K562 (cell line): ENCODE data around the gene ACBD5. TPM values are rescaled to one million over a fixed set of nuclear protein-coding genes. Genes with fewer than 3 reads are reported as not detected.

ENCODE experiments used
- ATAC-seq: fragments of 200-7000 bp; cut with Tn5 transposase; 3 replicates; pipeline ENCODE4 v1.9.1; 2020; ENCODE audit warnings: moderate library complexity
- BruUV-seq: library from RNA; stranded (reverse); fragments of 400-500 nt; replicated peaks from 2 replicates; lab custom pipeline; 2021; lab: Mats Ljungman, UMichigan
- CTCF ChIA-PET: fragments of 300-600 bp; formaldehyde crosslinking; extraction: SDS; loops from one replicate; lab custom pipeline; 2021; ENCODE audit warnings: low intra/inter-chr PET ratio; lab: Yijun Ruan, JAX
- POLR2A ChIA-PET: fragments of 300-600, 350-650 bp; sonication (Branson Sonifier 250); formaldehyde crosslinking; extraction: SDS; loops from one replicate; lab custom pipeline; 2021; ENCODE audit warnings: antibody characterized with exemption, inconsistent platforms; lab: Yijun Ruan, JAX
- DNase-seq, 4 experiments: peaks; one replicate each; pipeline versions ENCODE4 v3.0.0 to v3.0.0-alpha.2; 2011 to 2018; ENCODE audit warnings: low spot score in 3 of 4, mixed read lengths in 3 of 4; ENCODE audit errors: extremely low read depth in 1 of 4
- FAIRE-seq: peaks from 2 replicates; lab custom pipeline; 2011; peaks lifted over from hg19 to GRCh38; lab: Jason Lieb, UNC
- H2AFZ ChIP-seq: 2 replicates; pipeline ENCODE4 v1.6.0; 2011; ENCODE audit warnings: low read depth, low read length, control low read depth, inconsistent platforms
- H3K27ac ChIP-seq: fragments of 200-600 bp; 3 replicates; pipeline ENCODE4 v1.8.0; 2011; ENCODE audit warnings: low read depth, mild to moderate bottlenecking, control low read depth, inconsistent platforms, low read length, moderate library complexity, mixed read lengths; ENCODE audit errors: extremely low read depth
- H3K27me3 ChIP-seq, 2 experiments: fragments of 300-600 bp in 1 of 2; 2 replicates in 1 of 2; 3 replicates in 1 of 2; pipeline versions ENCODE4 v1.6.0 to v1.8.0; 2011; ENCODE audit warnings: inconsistent platforms in 2 of 2, low read length in 2 of 2, mild to moderate bottlenecking in 1 of 2, mixed read lengths in 1 of 2, moderate library complexity in 1 of 2; ENCODE audit not compliant: control insufficient read depth in 2 of 2, insufficient read depth in 2 of 2
- H3K36me3 ChIP-seq: fragments of 300-600 bp; 3 replicates; pipeline ENCODE4 v1.8.0; 2011; ENCODE audit warnings: mild to moderate bottlenecking, low read length, inconsistent platforms; ENCODE audit not compliant: control insufficient read depth, insufficient read depth
- H3K4me1 ChIP-seq, 2 experiments: fragments of 200-600 bp in 1 of 2; replicated peaks in 1 of 2; 2 replicates in 1 of 2; 3 replicates in 1 of 2; pipeline versions ENCODE4 v1.5.1 to v1.8.0; 2011; ENCODE audit warnings: inconsistent platforms in 2 of 2, low read length in 2 of 2, mild to moderate bottlenecking in 1 of 2, mixed read lengths in 1 of 2, moderate library complexity in 1 of 2; ENCODE audit not compliant: control insufficient read depth in 2 of 2, insufficient read depth in 2 of 2
- H3K4me2 ChIP-seq: 2 replicates; pipeline ENCODE4 v1.6.1; 2011; ENCODE audit warnings: low read length, control low read depth, inconsistent platforms, mixed read lengths; ENCODE audit not compliant: insufficient read depth
- H3K4me3 ChIP-seq: fragments of 200-600 bp; sonication (generic), shearing (Covaris generic); 2 replicates; pipeline ENCODE4 v1.5.1; 2016; ENCODE audit warnings: control low read depth, inconsistent platforms
- H3K79me2 ChIP-seq: fragments of 200-600 bp; 3 replicates; pipeline ENCODE4 v1.8.0; 2011; ENCODE audit warnings: low read length, inconsistent platforms; ENCODE audit not compliant: control insufficient read depth, insufficient read depth
- H3K9ac ChIP-seq, 2 experiments: 2 replicates each; pipeline versions ENCODE4 v1.6.0 to v1.6.1; 2011; ENCODE audit warnings: low read depth in 2 of 2, low read length in 2 of 2, control low read depth in 1 of 2, inconsistent platforms in 1 of 2, mild to moderate bottlenecking in 1 of 2, mixed read lengths in 1 of 2; ENCODE audit not compliant: insufficient read depth in 1 of 2
- H3K9me1 ChIP-seq: one replicate; pipeline ENCODE4 v1.6.0; 2011; ENCODE audit warnings: inconsistent platforms, mild to moderate bottlenecking, low read length, moderate library complexity; ENCODE audit not compliant: control insufficient read depth, insufficient read depth
- H3K9me3 ChIP-seq: replicated peaks from 2 replicates; pipeline ENCODE4 v1.5.1; 2011; ENCODE audit warnings: low read depth, low read length, inconsistent platforms; ENCODE audit not compliant: control insufficient read depth, insufficient read depth
- H4K20me1 ChIP-seq: replicated peaks from 2 replicates; pipeline ENCODE4 v1.6.1; 2011; ENCODE audit warnings: low read length, inconsistent platforms, mixed read lengths; ENCODE audit not compliant: control insufficient read depth, insufficient read depth
- CHD1 ChIP-seq: fragments of 200-600 bp; sonication (generic); IDR thresholded peaks from one replicate; pipeline ENCODE4 v1.6.1; 2012; ENCODE audit warnings: mild to moderate bottlenecking, moderate library complexity, low read length, inconsistent platforms
- FIP1L1 ChIP-seq: fragments of 200-400 bp; formaldehyde crosslinking; IDR thresholded peaks from 2 replicates; pipeline ENCODE4 v1.6.1; 2018; ENCODE audit warnings: mild to moderate bottlenecking, low read depth, low read length; ENCODE audit not compliant: poor library complexity, severe bottlenecking
- KLF1 ChIP-seq: fragments of 450-650 bp; IDR thresholded peaks from 2 replicates; pipeline ENCODE4 v1.6.1; 2016; ENCODE audit warnings: missing genetic modification characterization, missing compliant biosample characterization
- MCM7 ChIP-seq, 2 experiments: fragments of 450-650 bp; IDR thresholded peaks; 2 replicates each; pipeline ENCODE4 v1.6.1; 2016 to 2018
- NCOA2 ChIP-seq, 2 experiments: fragments of 450-650 bp; IDR thresholded peaks; 2 replicates each; pipeline ENCODE4 v1.6.1; 2018; ENCODE audit warnings: mild to moderate bottlenecking in 2 of 2, moderate library complexity in 1 of 2; ENCODE audit not compliant: partially characterized antibody in 2 of 2
- RAD21 ChIP-seq, 2 experiments: fragments of 250-450 bp in 1 of 2; fragments of 450-650 bp in 1 of 2; sonication (Bioruptor Pico) in 1 of 2; formaldehyde crosslinking in 1 of 2; IDR thresholded peaks in 1 of 2; conservative IDR thresholded peaks in 1 of 2; 2 replicates each; pipeline versions ENCODE4 v1.4.0 to v1.8.0; 2020 to 2022; ENCODE audit warnings: mild to moderate bottlenecking in 2 of 2, moderate library complexity in 1 of 2
- STAG1 ChIP-seq: sonication (generic); formaldehyde crosslinking; IDR thresholded peaks from 2 replicates; pipeline ENCODE4 v1.5.0; 2020; ENCODE audit warnings: missing genetic modification reagents, borderline replicate concordance
- THRA ChIP-seq: fragments of 450-650 bp; IDR thresholded peaks from 2 replicates; pipeline ENCODE4 v1.6.1; 2017; ENCODE audit warnings: mild to moderate bottlenecking, moderate library complexity
- ZNF57 ChIP-seq: fragments of 450-650 bp; formaldehyde crosslinking; IDR thresholded peaks from 2 replicates; pipeline ENCODE4 v1.4.0; 2020; ENCODE audit warnings: mild to moderate bottlenecking, moderate library complexity
- ZNF668 ChIP-seq: fragments of 250-450 bp; sonication (Bioruptor Pico); IDR thresholded peaks from 2 replicates; pipeline ENCODE4 v1.8.0; 2022; ENCODE audit warnings: mild to moderate bottlenecking, inconsistent platforms
- WGBS: fragments of 100-300 bp; shearing (Covaris generic); methylation state at CpG from one replicate; pipeline ENCODE4 v1.1.6; 2016; ENCODE audit warnings: low coverage, mixed read lengths; ENCODE audit not compliant: insufficient coverage; ENCODE audit errors: missing lambda C conversion rate; 5-methylcytosine and 5-hydroxymethylcytosine counted together
- in situ Hi-C: fragments of 300-500 bp; cut with MboI; formaldehyde crosslinking; loops from 4 replicates; pipeline ENCODE4 v1.15.0; 2018; ENCODE audit warnings: inconsistent platforms, mixed read lengths
- intact Hi-C: fragments of 100-400 bp; cut with micrococcal nuclease; formaldehyde crosslinking; loops from 2 replicates; pipeline ENCODE4 v1.14.2; 2022
- polyA plus RNA-seq, 8 experiments: library from polyadenylated mRNA; depleted of rRNA in 4 of 8; stranded (reverse) in 5 of 8; unstranded in 3 of 8; fragments of >200 nt; fragmentation: Nextera tagmentation in 2 of 8; fragmentation: Illumina TruSeq in 1 of 8; extraction: Ambion mirVana in 2 of 8; extraction: Trizol in 1 of 8; gene quantifications; 2 replicates each; pipeline versions ENCODE4 v1.2.1 to v1.2.3, GENCODE V29; 2011 to 2014; ENCODE audit warnings: inconsistent platforms in 1 of 8, missing spikeins in 1 of 8
- total RNA-seq, 7 experiments: library from RNA; depleted of rRNA in 6 of 7; stranded (reverse); fragments of >200 nt in 6 of 7; fragmentation: Illumina TruSeq in 2 of 7; extraction: Trizol in 2 of 7; gene quantifications; 2 replicates each; pipeline versions ENCODE4 v1.2.1 to v1.2.3, GENCODE V29; 2011 to 2021; ENCODE audit warnings: low replicate concordance in 1 of 7

Gene ACBD5
- total and polyA plus RNA-seq, 9 of the 15 experiments (the other 6 are each of a cell fraction or from before 2014, with no cell fraction given), result 1.5 to 10.3 (median 7.8) TPM

GRCh38 chr10:27248215-27248614, 7.6 kb upstream of the ACBD5 start:
- POLR2A ChIA-PET, result no interaction called here
- DNase-seq (no peak), FAIRE-seq (no peak)
- in situ Hi-C loops, result no loop called here
- H3K4me3 ChIP-seq, result no peak overlapping the region
- TF ChIP-seq KLF1 (tag), result no peak
- TF ChIP-seq NCOA2 (IDR thresholded peaks at IDR 0.05; ENCODE audit: partially characterized antibody in 2 of 2), result no peak
- TF ChIP-seq FIP1L1, result no peak
- TF ChIP-seq STAG1 (CRISPR knock-in tag), result no peak
- TF ChIP-seq ZNF668 (CRISPR knock-in tag), result no peak
- TF ChIP-seq RAD21 (CRISPR knock-in tag; conservative IDR thresholded peaks at IDR 0.05 in 1 of 2, IDR thresholded peaks at IDR 0.05 in 1 of 2), result no peak
- no peak for TF ChIP-seq MCM7 (IDR thresholded peaks at IDR 0.05)
- no peak for TF ChIP-seq THRA
- no peak for TF ChIP-seq CHD1
- no peak for TF ChIP-seq ZNF57
- TF ChIP-seq, all 486 proteins: peak for 0
- 22% methylated on average over 4 of the region's 4 CpGs for WGBS
- Histone ChIP-seq H3K9me3 (no peaks in the 10 kb centered on the region), H3K4me1 (peaks cover 11% of the 10 kb centered on the region in 2 experiments; a peak in 4 of 5 replicates), H3K4me2 (no peak overlapping the region), H3K36me3 (no peaks in the 10 kb centered on the region), H3K27me3 (no peaks in the 10 kb centered on the region), H3K9ac (no peak overlapping the region), H3K79me2 (no peaks in the 10 kb centered on the region), H2AFZ (no peak overlapping the region), H3K27ac (no peak overlapping the region), H3K9me1 (no peaks in the 10 kb centered on the region), H4K20me1 (no peaks in the 10 kb centered on the region)
- no peak for ATAC-seq
- BruUV-seq, result no TSS peak
- intact Hi-C loops, result loop anchor here (10.0 kb wide), 1 partner anchor 277 kb away; no protein-coding TSS in a partner anchor
- CTCF ChIA-PET, result no interaction called here
